ENCODE measurements around the gene ALKBH2.
"Not testable (repeated sequence)": the region's sequence is repeated elsewhere in the genome, so short reads cannot be mapped to it uniquely, and the experiment has no call there.

Gene ALKBH2

DNA sequence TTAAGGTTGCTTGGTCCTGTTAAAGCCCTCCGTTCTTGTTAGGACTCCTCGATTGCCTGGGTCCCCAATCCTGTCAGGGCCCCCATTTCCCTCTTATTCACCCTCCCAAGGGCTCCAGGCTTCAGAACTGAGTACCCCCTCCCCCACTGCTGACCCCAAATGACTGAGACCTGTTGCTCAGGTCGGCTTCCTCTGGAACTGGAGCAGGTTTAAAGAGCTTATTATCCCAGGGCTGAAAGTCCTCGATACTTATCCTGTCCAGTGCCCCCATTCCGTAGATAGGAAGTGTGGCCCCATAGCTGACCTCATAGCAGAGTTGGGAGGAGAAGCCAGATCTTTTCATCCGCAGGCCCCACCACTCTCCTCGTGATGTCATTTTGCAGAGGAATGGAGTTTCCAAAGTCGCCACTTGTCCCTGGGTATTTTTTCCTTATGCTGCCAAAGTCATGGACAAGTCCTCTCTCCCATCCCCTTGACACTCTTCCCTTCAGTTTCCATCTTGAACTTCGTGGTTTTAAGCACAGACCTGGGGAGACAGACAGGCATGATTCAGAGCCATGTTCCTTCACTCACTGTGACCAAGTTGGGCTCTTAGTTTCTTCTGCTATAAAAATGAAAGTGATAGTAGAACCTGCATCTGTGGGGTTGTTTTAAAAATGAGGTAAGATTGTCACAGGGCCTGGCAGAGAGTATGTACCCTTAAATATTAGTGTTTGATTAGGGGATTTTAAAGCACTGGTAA lies 39.7 kb downstream of the ALKBH2 start:
- no peak for TF ChIP-seq Cebpa-rat (IDR thresholded peaks at IDR 0.05)
- Histone ChIP-seq H3K27me3 (no peaks in the 10 kb centered on the region), H3K27ac (peak overlapping the region; percentile 75 to 86 (median 81); a peak in 20 of 22 replicates), H4K20me1 (no peaks in the 10 kb centered on the region), H3K4me1 (peaks cover 14 to 23% (median 19%) of the 10 kb centered on the region in 10 experiments), H3K4me3 (peak overlapping the region; percentile 90 to 100 (median 96)), H3K9ac (peak overlapping the region; percentile 86 to 94 (median 91)), H3K4me2 (peak overlapping the region; percentile 85 to 99 (median 96)), H3K9me3 (replicated peaks in 1 of 11) (no peaks in the 10 kb centered on the region), H3K36me3 (peaks cover 11 to 23% (median 14%) of the 10 kb centered on the region in 11 experiments)

DNA sequence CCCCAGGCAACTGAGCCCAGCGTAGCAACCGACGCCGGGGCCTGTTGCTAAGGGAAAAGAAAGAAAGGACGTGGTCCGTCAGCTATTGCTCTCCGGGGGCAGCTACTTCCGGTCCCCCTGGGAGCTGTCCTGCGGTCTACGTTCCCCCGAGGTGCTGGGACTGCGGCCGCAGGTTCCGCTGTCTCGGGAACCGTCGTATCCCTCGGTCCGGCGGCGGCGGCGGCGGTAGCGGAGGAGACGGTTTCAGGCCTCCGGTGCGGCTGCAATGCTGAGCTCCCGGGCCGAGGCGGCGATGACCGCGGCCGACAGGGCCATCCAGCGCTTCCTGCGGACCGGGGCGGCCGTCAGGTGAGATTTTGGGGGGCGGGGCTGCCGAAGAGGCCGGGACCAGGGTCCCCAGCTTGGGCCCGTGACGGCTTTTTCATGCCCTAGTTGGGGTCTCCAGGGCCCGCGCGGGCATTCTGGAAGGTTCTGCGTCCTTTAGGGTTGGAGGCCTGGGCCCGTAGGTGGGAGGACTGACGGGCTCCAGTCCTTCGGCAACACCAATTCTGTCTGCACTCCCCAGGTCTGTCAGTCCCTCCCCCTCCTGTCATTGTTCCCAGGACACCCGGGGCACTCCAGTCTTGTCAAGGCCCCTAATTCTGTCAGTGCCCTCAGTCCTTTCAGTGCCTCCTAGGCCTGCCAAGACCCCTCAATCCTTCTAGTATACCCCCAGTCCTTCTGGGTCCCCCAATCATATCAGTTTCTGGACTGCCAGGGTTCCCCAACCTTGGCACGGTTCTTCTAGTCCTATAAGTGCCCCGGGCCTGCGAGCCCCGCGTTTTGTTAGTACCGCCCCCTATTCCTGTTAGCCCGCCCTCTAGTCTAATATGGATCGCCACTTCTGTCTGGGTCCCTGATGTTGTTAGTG lies 40.6 kb downstream of the ALKBH2 start, which contains the start of gene USP30:
TSS of gene USP30 (plus strand) at position 163 of the 910 bp plus-strand sequence. CDS start at position 266, 103 bp downstream.
- Histone ChIP-seq H3K9ac (peak within 1 kb of the TSS; percentile 86 to 94 (median 91)), H3K4me3 (peak within 1 kb of the TSS; percentile 90 to 100 (median 96)), H3K4me1 (peaks cover 14 to 23% (median 19%) of the 10 kb centered on the region in 10 experiments), H3K4me2 (peak within 1 kb of the TSS; percentile 85 to 99 (median 96)), H3K36me3 (peaks cover 2 to 14% (median 5%) of the 10 kb centered on the region in 11 experiments; a peak in 20 of 22 replicates), H3K9me3 (replicated peaks in 1 of 11) (no peaks in the 10 kb centered on the region), H3K27ac (peak within 1 kb of the TSS; percentile 75 to 86 (median 81)), H4K20me1 (no peaks in the 10 kb centered on the region), H3K27me3 (no peaks in the 10 kb centered on the region)
- TF ChIP-seq Cebpa-rat (IDR thresholded peaks at IDR 0.05), result no peak

DNA sequence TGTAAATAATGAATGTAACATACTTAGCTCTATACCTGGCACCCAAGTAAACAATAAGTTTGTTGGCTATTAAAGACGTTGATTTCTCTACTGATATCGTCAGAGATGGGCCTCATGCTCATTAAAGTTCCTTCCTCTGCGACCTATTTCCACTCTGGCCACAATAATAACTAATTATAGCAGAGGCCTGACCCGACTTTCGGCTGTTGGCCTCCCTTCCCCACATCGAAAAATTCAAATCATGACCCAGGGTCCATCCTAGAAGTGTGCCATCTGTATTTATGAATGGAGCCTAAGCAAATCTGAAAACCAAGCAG lies 41.2 kb downstream of the ALKBH2 start:
- Histone ChIP-seq H4K20me1 (no peaks in the 10 kb centered on the region), H3K27ac (peak overlapping the region in 9 of 11 experiments; percentile 75 to 86 (median 81); a peak in 14 of 22 replicates), H3K9me3 (replicated peaks in 1 of 11) (no peaks in the 10 kb centered on the region), H3K4me2 (peak overlapping the region; percentile 78 to 99 (median 95)), H3K27me3 (no peaks in the 10 kb centered on the region), H3K4me3 (peak overlapping the region; percentile 90 to 100 (median 96)), H3K36me3 (peaks cover 0 to 8% (median 0%) of the 10 kb centered on the region in 11 experiments; a peak in 2 of 22 replicates), H3K4me1 (peaks cover 14 to 23% (median 19%) of the 10 kb centered on the region in 10 experiments), H3K9ac (peak overlapping the region; percentile 86 to 94 (median 91); a peak in 18 of 22 replicates)
- no peak for TF ChIP-seq Cebpa-rat (IDR thresholded peaks at IDR 0.05)

DNA sequence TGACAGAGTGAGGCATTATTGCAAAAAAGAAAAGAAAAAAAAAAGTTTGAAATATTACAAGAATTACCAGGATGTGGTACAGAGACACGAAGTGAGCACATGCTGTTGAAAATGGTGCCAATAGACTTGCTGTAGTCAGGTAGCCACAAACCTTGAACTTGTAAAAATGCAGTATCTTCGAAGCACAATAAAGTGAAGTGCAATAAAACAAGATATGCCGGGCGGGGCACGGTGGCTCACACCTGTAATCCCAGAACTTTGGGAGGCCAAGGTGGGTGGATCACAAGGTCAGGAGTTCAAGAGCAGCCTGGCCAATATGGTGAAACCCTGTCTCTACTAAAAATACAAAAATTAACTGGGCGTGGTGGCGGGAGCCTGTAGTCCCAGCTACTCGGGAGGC lies 43.5 kb downstream of the ALKBH2 start:
- peaks cover 14 to 23% (median 19%) of the 10 kb centered on the region in 10 experiments for H3K4me1 ChIP-seq
- H3K27me3 ChIP-seq; H3K9ac ChIP-seq; H3K4me3 ChIP-seq; H3K4me2 ChIP-seq; H4K20me1 ChIP-seq; H3K9me3 ChIP-seq (replicated peaks in 1 of 11); H3K36me3 ChIP-seq; H3K27ac ChIP-seq: not testable (repeated sequence)

DNA sequence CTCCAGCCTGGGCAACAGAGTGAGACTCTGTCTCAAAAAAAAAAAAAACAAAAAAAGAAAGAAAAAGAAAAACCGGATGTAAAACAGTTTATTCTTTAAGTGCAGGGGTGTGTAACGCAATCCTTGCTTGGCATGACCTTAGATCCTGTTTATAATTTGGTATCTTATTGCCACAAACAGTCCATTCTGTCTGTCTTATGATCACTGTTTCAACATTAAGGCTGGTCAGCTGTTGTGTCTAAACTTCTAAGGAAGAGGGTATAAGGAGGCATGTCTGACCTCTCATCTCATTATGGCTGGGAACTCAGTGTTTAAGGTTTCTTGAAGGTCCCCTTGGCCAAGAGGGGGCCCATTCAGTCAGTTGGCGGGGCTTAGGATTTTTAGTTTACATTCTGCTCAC lies 44.6 kb downstream of the ALKBH2 start:
- not testable (repeated sequence) for H3K9me3 ChIP-seq (replicated peaks in 1 of 11); H3K4me2 ChIP-seq; H3K36me3 ChIP-seq; H4K20me1 ChIP-seq; H3K27ac ChIP-seq; H3K27me3 ChIP-seq; H3K4me3 ChIP-seq
- Histone ChIP-seq H3K4me1 (peaks cover 5 to 15% (median 13%) of the 10 kb centered on the region in 10 experiments), H3K9ac (0 out of 22 replicates have a peak overlapping the region, but pooled peaks of 1 of the 11 experiments have one; percentile 17)

DNA sequence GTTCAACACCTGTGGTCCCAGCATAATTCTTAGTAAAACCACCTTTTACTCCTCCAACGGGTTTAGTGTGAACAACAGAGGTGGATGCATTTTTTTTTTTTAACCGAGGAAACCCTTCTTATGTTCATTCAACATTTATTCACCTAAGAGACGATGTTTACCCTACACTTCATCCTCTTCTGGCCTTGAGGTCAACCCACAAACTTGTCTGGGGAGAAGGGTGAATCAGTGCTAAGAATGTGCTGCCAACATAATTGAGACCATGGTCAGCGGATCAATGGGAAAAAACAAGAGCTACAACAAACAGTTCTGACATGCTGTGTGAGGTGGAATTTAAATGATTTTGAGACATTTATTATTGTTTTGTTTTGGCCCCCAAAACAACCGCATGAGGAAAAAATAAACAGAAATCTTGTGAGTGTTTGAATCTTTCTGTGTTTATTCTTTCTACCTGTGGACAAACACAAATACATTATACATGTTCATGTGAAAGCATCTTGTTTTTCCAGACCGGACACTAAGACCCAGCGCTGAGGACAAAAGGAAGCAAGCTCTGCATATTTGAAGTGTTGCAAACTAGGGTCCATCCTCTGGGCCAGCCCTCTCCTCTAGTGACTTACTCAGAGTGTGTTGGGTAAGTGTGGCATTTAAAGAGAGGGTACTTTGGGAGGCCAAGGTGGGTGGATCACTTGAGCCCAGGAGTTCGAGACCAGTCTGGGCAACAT lies 46.0 kb downstream of the ALKBH2 start:
- no peak overlapping the region for H3K9ac ChIP-seq
- TF ChIP-seq Cebpa-rat (IDR thresholded peaks at IDR 0.05), result no peak
- H3K4me3 ChIP-seq, result no peak overlapping the region
- H3K36me3 ChIP-seq, result no peaks in the 10 kb centered on the region
- H3K27me3 ChIP-seq, result no peaks in the 10 kb centered on the region
- no peaks in the 10 kb centered on the region for H3K9me3 ChIP-seq (replicated peaks in 1 of 11)
- H3K4me2 ChIP-seq, result no peak overlapping the region
- H3K27ac ChIP-seq, result no peak overlapping the region
- peaks cover 0 to 8% (median 6%) of the 10 kb centered on the region in 10 experiments; a peak in 10 of 20 replicates for H3K4me1 ChIP-seq
- H4K20me1 ChIP-seq, result no peaks in the 10 kb centered on the region

DNA sequence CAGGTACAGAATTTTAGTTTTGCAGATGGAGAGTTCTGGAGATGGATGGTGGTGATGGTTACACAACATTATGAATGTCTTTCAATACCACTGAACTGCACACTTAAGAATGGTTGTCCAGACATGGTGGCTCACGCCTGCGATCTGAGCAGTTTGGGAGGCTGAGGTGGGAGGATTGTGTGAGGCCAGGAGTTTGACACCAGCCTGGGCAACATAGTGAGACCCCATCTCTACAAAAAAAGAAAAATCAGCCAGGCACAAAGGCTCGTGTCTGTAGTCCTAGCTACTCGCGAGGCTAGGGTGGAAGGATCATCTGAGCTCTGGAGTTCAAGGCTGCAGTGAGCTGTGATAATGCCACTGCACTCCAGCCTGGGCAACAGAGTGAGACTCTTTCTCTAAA lies 49.0 kb downstream of the ALKBH2 start:
- no peak overlapping the region for H3K4me2 ChIP-seq
- H3K36me3 ChIP-seq, result no peaks in the 10 kb centered on the region
- H3K4me3 ChIP-seq, result no peak overlapping the region
- H3K4me1 ChIP-seq, result no peaks in the 10 kb centered on the region
- no peak for TF ChIP-seq Cebpa-rat (IDR thresholded peaks at IDR 0.05)
- H3K27ac ChIP-seq, result no peak overlapping the region
- peaks cover 5 to 11% (median 8%) of the 10 kb centered on the region in 11 experiments; a peak in 20 of 22 replicates for H3K9me3 ChIP-seq (replicated peaks in 1 of 11)
- H3K9ac ChIP-seq, result no peak overlapping the region
- H3K27me3 ChIP-seq, result no peaks in the 10 kb centered on the region
- no peaks in the 10 kb centered on the region for H4K20me1 ChIP-seq

Data from BLaER1 treated with 17β-estradiol and CSF1 and Interleukin-3, amounts not matched to agents 10 nM and 100 nM (cell line).